Measurements from ENCODE around the gene SCARB2.

- TF ChIP-seq SIN3A (IDR thresholded peaks at IDR 0.05; ENCODE audit: borderline replicate concordance, insufficient read depth, low read length), result no peak
- TF ChIP-seq POLR2AphosphoS5 (IDR thresholded peaks at IDR 0.05; ENCODE audit: low read depth, low read length), result no peak
Measured at GRCh38 chr4:76215077-76215476, 1.5 kb upstream of the SCARB2 start.

Data from PFSK-1 (cell line).